HG03354 (cell line): ENCODE data around the gene TANC1.

Experiments
- ATAC-seq: cut with Tn5 transposase; IDR thresholded peaks from one replicate; pipeline ENCODE4 v1.9.1; 2021; ENCODE audit warnings: mild to moderate bottlenecking; ENCODE audit not compliant: unreplicated experiment, poor library complexity, severe bottlenecking

TANC1 gene

GRCh38 chr2:159174759-159175158 is 206.3 kb downstream of the TANC1 start:
- no peak for ATAC-seq

DNA sequence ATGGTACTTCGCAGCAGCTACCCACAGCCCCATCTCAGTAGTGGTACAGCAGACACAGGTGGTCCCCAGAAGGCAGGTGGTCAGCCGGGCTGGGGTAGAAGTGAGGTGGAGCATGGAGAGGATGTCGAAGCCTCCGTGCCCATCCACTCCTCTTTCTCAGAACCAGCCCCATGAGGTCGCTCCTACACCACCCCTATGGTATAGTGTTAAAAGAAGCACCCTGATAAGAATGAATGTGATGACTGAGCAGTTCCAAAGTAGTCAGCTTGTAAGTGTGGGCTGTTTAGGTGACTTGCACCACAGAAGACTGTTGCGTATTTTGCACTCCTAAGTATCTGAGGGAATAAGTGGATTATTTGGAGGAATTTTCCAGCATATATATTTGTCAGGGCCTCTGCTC is 206.7 kb downstream of the TANC1 start:
- no peak for ATAC-seq

DNA sequence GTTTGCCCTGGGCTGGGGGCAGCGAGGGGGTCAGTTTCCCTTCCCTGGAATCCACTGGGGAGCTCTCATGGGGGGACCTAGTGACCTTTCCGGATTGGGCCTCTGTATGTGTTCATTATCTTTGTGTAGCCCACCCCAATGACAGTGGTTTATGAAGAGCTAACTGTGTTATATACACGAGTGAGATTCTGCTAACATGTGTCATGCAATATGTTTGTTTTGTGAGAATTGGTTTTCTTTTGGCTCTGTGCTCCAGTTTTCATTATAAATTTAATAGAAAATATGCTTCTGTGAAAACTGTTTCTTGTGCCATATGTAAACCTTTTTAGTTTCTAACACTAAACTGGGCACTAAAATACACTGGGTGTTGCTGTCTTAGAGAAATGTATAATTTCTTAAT is 207.5 kb downstream of the TANC1 start:
- no peak for ATAC-seq

DNA sequence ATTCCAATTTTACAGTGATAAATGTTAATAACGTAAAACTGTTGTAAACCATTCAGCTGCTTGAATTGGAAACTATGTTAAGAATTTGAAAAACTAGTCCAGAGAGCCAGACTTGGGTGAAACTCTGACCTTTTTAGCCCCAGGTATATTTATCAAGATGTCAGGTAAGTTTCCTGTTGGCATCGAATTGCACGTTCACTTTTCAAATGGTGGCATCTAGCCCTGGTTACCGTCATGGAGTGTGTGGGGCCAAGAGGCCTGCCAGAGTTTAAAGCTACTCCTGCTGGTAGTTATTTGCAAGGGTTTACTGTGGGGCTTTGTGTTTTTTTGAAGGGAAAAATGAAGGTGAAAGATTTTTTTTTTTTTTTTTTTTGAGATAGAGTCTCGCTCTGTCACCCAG is 208.1 kb downstream of the TANC1 start:
- no peak for ATAC-seq

GRCh38 chr2:159177357-159177756 is 208.9 kb downstream of the TANC1 start:
- ATAC-seq: no peak

DNA sequence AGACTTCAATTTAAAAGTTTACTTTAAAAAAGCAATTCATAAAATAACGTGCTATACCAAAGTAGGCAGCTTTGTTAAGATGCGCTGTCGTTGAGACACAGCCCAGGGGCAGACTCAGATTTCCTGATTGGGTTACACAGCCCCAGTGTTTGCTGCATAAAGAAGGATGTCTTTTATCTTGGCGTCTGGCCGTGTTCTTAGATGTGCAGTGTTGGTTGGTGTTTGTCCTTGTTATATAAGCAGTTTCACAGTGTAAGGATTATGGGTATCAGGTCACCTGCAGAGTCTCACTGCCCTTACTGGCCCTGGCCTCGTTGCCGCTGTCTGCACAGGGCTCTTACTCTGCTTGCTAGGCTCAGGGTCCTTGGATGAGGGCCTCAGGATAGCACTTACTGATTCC is 209.5 kb downstream of the TANC1 start:
- no peak for ATAC-seq

- no peak for ATAC-seq
Measured at GRCh38 chr2:159179096-159179495, 210.7 kb downstream of the TANC1 start.

DNA sequence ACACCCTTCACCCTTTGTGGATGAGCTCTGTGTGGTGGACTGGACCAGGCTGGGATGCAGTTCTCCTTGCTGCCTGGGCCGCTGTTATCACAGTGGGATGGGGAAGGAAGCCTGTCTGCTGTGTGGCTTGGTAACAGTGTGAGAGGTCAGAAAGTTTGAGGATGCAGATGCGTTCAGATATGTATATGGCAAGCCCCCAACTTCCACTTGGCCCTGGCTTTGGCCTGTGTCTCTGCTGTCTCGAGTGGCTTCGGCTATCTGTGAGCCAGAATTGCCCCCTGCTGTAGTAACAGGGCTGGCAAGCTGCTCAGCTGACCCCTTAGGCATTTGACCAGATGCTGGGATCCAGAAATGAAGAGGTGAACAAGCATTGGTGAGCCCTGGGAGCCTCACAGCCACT is 211.3 kb downstream of the TANC1 start:
- ATAC-seq: no peak

DNA sequence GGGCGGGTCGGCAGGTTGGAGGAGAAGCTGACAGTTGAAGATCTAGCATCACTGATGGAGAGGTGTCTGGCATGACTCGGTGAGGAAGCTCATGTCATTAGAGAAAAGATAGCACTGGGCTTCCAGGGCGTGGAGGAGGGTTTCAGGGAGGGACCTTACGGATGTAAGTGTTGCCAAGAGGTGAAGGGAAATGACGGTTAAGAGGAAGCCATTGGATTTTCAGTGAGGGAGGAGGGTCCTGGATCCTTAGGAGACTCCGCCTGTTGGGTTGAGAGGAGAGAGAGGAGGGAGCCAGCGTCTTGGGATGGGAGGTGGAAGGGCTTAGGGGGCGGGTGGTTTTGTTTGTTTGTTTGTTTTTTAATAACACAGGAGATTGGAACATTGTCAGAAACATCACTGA is 214.9 kb downstream of the TANC1 start:
- no peak for ATAC-seq

- peak; percentile 81 for ATAC-seq
Measured at GRCh38 chr2:159185401-159186130, 217.1 kb downstream of the TANC1 start.

GRCh38 chr2:159186462-159186861 is 218.0 kb downstream of the TANC1 start:
- peak; percentile 37 for ATAC-seq

- no peak for ATAC-seq
Measured at GRCh38 chr2:159187106-159187505, 218.7 kb downstream of the TANC1 start.

- no peak for ATAC-seq
Measured at GRCh38 chr2:159188449-159188848, 220.0 kb downstream of the TANC1 start.

- no peak for ATAC-seq
Measured at GRCh38 chr2:159192371-159192918, 224.0 kb downstream of the TANC1 start.

GRCh38 chr2:159193791-159194190 is 225.4 kb downstream of the TANC1 start:
- no peak for ATAC-seq

- ATAC-seq: no peak
Measured at GRCh38 chr2:159194241-159194640, 225.8 kb downstream of the TANC1 start.

DNA sequence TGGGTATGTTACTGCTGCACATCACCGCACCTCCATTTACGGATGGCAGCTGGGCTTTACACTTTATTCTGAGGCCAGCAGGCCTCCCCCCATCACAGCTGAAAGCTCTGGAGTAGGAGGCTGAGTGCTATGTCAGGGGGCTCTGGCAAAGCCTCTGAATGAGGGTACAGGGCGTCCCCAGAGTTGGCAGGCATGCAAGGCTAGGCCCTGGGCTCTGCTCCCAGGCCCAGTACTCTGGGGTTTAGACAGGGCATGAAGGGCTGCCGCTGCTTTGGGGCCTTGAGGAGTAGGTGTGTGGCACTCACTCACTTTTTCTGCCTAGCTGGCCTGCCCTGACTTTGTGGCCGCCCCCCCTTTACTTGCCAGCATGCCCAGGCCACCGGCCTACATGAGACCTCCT is 227.3 kb downstream of the TANC1 start:
- ATAC-seq: no peak

DNA sequence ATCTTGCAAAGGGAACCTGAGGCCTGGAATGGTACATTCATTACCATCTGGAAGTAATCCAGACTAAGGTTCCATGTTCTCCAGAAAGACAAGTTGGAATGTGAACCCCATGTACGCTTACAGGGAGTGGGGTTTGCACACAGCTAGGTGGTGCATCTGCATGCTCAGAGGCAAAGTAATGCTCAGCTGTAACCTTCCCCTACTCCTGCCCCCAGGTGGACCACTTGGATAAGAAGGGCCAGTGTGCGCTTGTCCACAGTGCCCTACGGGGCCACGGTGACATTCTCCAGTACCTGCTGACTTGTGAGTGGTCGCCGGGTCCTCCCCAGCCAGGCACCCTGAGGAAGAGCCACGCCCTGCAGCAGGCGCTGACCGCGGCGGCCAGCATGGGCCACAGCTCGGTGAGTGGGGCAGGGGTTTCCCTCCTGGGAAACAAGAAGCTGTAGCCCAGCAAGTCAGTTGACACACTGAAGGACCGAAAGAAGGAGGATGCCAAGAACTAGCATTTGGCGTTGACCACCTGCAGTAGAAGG is 228.0 kb downstream of the TANC1 start:
- no peak for ATAC-seq

GRCh38 chr2:159199236-159199635 is 230.8 kb downstream of the TANC1 start:
- ATAC-seq: no peak

DNA sequence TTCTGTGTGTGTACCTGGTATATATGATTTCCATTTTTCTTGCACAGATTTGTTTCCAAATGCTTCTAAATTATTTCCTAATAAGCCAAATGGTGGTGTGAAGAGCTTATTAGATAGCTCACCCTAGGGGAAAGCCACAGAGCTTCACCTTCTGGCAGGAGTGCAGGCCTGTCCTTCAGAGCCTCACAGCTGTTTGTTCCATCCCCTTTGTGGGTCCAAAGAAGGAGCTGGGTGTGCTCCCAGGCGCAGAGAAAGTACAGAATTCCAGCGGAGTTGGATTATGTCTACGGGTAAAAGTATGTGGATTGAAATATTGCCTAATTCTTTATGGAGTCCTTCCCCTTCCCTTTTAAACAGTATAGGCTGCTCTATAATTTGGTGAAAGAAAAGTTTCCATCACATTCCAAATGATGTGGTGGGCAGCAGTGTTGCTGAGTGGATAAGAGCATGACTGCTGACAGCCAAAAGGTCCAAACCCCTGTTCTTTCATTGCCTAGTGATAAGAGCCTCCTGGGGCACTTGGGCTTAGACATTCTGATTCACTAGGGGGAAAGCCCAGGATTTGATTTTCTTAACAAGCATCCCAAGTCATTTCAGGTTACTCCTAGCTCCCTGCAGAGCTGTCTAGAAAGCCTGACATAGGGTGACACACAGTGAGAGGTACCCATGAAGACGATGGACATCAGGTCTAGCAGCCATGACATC is 231.5 kb downstream of the TANC1 start:
- no peak for ATAC-seq

DNA sequence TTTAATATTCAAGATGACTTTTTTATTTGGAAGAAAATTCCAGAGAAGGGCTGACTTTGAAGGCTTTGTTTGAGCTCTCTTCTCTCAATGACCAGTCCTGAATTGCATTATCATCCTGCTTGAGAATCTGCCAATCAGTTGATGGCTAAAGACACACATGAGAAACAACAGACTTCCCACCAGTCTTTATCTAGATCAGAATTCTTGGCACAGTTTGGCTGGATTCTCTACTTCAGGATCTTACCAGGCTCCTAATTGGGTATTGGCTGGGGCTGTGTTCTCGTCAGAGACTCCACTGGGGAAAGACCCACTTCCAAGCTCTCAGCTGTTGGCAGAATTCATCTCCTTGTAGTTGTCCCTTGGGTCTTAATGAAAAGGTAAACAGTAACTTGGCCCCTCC is 232.1 kb downstream of the TANC1 start:
- ATAC-seq: no peak
